HG02840 (cell line): Measurements from ENCODE around the gene ACVR1B.

Experiments
- ATAC-seq: cut with Tn5 transposase; IDR thresholded peaks from one replicate; pipeline ENCODE4 v1.9.1; 2021; ENCODE audit warnings: mild to moderate bottlenecking, moderate library complexity, moderate number of reproducible peaks; ENCODE audit not compliant: unreplicated experiment, low FRiP score

Gene ACVR1B

DNA sequence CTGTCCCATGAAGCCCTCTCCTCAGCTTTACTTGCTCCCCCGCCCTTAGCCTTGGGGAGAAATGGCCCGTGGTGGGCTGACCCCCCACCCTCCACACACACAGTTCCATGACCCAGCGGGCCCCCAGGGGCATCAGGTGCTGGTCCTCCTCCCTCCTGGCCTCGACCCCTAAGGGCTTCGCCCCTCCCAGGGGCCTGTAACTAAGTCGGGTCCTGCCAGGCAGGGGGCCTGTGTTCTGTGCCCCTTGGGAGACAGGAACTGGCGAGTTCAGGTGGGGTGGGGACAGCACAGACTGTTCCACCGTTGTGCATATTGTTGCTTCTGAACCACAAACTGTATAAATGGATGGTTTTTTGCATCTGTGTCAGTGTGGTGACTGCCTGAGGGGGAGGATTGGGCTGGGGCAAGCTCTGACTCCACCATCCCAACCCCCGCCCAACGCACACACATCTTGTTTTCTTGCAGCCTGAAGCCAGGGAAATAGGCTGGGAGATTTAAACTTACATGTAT lies 64.1 kb downstream of the ACVR1B start:
- no peak for ATAC-seq

DNA sequence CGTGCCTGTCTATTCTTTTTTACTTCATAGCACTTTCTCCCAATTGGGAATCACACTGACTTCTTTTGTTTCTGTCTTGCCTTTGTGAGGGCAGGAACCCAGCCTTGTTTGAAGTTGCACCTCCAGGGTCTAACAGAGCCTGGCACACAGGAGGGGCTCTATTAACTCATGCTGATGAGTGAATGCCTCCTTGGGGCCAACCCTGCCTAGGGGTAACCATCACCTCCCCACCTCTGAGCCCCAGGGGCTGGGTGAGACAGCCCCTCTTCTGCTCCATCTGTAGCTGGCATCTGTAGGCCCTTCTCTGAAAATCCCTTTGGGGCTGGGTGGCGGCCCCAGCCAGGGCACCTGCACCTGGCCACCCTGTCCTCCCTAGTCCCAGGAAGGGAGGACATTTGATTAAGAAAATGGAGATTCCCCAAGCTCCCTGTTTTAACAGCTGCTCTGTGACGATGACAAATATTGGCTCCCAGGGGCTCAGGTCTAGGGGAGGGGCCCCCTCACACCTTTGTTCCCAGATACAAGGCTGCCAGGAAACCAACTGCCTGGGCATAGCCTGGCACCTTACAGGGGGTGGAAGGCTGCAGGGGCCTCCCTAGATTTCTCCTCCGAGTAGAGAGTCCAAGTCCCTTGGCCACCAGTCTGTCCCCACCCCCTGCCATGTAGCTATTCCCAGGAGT lies 67.1 kb downstream of the ACVR1B start:
- no peak for ATAC-seq

GRCh38 chr12:52019113-52019770 lies 67.7 kb downstream of the ACVR1B start:
- ATAC-seq: no peak

GRCh38 chr12:52020539-52021336 lies 69.2 kb downstream of the ACVR1B start:
- ATAC-seq: no peak

DNA sequence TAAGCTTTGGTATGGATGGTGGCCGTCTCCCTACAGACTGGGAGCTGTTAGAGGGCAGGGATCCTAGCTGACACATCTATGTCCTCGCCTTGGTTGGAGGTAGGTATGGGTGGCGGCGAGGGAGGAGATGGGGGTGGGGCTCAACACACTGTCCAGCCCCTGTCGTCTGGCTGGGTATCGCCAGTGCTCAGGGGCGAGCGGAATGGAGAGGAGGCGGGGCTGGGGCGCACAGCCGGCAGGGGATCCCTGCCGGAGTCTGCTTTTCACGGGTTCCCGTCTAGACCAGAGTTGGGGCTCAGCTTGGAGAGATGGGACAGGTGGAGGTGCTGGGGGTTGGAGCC lies 71.3 kb downstream of the ACVR1B start:
- ATAC-seq: no peak

DNA sequence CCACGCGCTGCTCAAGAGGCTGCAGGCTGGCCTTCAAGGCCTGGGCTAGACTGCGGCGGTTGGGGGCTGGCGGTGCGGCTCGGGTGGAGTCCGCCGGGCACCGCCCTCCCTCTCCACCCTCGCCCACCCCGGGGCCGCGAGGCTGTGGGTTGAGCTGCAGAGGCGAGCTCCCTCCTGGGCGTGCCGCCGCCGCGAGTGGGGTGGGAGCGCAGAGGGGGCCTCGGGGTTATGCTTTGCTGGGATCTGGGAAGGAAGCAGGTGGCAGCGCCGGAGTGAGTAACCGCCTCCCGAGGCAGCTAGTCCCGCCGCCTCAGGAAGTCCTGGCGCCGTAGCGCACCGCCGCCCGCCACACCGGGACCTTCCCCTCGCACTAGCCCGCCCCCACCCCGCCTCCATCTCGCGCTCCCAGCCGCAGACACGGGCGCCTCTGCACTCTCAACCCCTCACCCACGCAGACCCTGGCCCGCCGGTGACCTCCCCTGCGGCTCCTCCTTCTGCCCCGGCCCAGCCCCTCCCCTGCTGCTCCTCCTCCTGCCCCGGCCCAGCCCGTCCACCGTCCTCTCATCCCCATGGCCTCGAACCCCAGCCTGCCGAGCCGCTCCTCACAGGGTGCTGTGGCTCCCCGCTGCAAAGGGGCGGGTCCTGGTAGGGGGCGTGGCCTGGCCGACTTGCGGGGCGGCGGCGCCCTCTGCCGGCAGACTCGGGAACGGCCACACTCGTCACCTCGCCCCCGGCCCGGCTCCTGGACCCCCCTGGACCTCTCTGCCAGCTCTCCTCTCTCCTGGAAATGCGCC lies 71.9 kb downstream of the ACVR1B start:
- no peak for ATAC-seq

DNA sequence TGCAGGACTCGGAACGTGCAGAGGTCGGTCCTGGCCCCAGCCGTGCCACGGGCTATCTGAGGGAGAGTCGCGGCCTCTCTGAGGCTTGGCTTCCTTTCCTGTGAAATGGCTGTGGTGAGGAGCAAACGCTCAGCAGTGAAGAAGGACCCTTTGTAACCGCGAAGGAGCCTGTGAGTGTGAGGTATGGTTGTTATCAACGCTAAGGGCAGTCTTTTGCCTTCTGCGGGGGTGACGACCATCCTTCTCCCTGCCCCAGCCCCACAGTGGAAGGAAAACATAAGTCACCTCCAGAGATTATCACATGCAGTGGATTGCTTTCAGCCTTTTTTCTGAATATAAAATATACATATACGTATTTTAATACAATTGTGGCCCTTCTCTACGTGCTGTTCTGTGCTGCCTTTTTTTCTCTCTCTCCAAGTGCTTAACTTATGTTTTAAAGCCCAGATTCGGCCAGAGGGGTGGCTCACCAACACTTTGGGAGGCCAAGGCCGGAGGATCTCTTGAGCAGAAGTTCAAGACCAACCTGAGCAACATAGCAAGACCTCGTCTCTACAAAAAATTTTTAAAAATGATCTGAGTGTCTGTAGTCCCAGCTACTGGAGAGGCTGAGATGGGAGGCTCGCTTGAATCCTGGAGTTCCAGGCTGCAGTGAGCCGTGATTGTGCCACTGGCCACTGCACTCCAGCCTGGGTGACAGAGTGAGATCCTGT lies 72.6 kb downstream of the ACVR1B start:
- ATAC-seq: no peak

- ATAC-seq: no peak
Measured at GRCh38 chr12:52024845-52025230, 73.3 kb downstream of the ACVR1B start.

DNA sequence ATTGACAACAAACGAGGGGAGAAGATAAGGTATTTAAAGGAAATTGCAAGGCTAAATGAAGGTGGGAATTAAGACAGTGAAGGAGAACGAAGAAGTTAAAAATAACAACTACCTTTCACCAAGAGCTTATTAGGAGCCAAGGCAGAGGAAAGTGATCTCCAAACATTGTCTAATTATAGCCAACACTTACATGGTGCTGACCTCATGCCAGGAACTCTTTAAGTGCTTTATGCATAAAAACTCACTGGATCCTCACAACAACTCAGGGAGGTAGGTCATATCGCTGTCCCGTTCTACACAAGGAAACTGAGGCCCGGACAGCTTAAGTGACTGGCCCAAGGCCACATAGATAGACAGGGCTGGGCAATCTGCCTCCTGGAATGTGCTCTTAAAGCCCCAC lies 74.8 kb downstream of the ACVR1B start:
- no peak for ATAC-seq

- no peak for ATAC-seq
Measured at GRCh38 chr12:52027085-52027843, 75.8 kb downstream of the ACVR1B start.

- no peak for ATAC-seq
Measured at GRCh38 chr12:52029685-52030084, 78.2 kb downstream of the ACVR1B start.

DNA sequence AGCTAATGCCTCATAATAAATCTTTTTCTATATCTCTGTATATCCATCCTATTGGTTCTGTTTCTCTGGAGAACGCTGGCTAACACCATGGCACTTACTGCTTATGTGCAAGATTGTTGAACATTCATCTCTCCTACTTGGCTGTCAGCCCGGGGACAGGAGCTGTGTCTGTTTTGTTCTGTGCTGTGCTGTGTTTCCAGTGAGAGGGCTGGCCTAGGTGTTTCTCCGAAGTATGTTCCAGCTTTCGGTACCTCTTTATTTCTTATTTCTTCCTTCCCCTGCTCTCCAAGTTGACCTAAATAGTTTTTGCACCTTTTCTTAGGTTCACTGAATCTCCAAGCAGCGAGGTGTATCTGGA lies 80.9 kb downstream of the ACVR1B start:
- ATAC-seq: no peak

DNA sequence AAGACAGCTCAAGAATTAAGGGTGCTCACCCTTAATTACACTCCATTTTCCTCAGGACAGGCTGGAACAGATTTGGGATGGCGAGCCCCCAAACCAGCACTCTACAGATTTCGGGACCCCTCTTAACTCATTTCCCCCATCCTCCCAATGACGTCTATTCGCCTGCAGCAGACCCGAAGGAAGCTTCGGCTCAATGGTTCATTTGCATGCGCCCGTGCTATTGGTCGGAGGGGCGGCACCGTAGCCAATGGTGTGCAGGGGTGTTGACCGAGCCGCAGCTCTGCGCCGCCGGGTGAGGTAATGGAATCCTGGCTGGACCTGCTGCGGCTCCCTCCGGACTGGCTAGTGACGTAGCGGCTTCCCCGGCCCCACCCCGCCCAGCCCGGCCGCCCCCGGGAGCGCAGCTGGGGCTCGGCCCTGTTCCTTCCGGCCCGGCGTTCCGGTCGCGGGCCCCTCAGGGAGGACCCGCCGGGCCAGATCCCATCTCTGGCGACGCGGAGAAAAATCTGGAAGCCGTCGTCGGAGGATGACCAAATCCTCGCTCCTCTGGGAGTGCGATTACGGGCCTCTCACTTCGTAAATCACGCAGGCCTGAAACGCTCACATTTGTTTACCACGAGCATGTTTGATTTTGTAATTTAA lies 81.4 kb downstream of the ACVR1B start:
- peak; percentile 74 for ATAC-seq

DNA sequence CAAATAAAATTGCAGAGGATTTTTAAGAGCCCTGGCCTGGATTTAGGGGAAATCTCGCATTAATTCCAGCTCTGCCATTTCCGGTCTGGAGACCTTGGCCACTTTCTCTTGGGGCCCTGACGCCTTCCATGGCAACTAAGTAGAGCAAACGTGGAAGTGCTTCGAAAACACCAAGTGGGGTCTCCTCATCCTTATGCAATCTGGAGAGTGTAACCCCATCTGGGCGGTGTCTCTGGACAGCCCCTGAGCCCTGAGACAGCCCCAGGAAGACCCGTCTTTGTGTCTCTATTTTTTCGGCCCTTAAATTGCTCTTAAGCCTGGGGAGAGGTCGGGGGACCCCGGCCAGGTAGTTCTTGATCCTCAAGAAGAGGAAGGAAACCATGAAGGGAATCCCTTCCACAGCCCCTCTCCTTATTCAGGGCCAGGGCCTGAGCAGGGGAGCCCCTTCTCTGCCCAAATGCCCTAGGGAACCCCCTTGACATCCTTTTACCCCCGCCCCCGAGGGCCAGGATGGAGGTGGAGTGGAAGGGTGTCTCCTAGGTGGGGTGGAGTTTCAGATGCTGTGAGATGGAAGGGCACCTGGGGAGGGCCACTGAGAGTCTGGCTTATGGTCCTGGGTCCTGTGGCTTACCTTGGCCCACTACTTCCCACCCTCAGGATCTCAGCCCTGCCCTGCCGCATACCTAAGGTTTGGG lies 82.1 kb downstream of the ACVR1B start:
- ATAC-seq: no peak

- ATAC-seq: no peak
Measured at GRCh38 chr12:52035190-52035589, 83.7 kb downstream of the ACVR1B start.

DNA sequence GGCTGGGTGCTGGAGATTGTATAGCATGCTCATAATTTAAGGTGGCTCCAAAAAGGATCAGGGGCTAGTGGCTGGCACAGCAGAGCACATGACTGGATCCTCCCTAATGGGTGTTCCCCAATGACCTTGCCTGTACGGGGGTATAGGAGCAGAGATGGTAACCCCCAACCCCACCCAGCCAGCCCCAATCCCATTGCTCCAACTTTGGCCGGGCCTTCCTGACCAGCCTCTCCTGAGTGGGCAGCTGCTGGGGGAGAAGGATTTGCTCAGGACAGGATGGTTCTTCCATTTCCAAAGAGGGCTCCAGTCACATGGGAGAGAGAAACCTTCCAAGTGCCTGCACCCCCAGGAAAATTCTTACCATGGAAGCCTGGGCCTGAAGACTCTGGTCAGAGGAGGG lies 84.4 kb downstream of the ACVR1B start:
- no peak for ATAC-seq

- peak; percentile 47 for ATAC-seq
Measured at GRCh38 chr12:52036587-52037171, 85.2 kb downstream of the ACVR1B start.

DNA sequence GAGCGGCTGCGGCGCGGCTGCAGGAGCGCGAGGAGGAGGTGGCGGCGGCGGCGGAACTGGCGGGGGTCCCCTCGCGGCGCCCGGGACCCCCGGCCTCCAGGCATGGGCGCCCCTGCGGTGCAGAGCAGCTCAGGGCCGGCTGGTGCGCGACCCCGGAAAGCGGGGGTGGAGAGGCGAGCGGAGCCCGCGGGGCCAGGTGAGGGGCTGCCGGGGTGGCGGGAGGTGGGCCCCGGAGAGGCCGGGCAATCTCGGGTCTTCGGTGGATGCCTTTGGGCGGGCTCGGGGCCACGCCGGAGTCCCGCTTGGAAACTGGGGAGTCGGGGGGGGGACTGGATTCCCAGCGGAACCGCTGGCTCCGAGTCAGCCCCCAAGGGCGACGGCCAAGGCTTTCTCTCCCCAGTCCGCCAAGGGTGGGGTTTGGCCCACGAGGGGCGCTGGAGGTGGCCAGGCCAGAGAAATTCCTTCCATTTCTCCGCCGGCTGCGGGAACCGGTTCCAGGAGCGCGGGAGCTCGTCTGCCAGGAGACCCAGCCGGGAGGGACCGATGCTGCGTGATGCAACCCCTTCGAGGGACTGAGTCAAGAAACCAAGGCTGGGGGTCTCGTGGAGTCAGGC lies 85.9 kb downstream of the ACVR1B start:
- no peak for ATAC-seq
